ENCODE results near the gene TERT. TPM values are rescaled to one million over a fixed set of nuclear protein-coding genes. Genes with fewer than 3 reads are reported as not detected.

Gene TERT
- total RNA-seq, 2 donors from 2014 or later: 7.1 to 9.8 TPM

DNA sequence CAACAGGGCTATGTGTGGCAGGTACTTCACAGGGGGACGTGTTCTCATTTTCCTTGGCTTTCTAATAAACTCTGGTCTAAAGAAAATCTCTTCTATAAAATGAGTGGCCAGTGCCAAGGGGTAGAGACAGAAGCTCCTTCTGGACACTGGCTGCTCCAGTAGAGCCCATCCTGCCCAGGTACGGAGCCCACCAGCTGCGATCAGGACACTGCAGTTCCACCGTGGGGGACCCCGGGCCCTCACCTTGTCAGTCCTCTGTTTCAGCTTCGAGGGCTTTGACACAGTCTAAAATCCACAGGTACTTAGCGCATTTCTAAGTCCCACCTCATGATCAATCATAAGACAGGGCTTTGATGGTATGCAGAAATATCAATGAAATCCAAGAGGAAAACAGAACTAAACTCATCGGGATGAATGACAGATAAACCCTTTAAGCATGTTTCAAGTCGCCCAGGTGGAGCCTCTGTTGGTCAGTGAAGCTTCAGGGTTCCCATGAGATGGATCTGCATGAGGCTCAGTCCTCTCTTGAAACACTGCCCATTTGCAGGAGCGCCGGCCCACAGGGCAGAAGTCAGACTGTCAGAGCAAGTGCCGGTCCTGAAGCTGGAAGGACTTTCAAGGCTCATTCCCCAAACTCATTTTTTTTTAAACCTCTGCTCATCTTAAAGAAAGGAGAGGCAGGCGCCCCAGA is 20.3 kb upstream of the TERT start:
- peaks cover 6% of the 10 kb centered on the region for H3K9me3 ChIP-seq (ENCODE audit: control insufficient read depth, low read length)
- H3K4me1 Mint-ChIP-seq: peaks cover 21% of the 10 kb centered on the region
- H3K9me3 Mint-ChIP-seq: peaks cover 16% of the 10 kb centered on the region
- H3K4me3 Mint-ChIP-seq: no peak overlapping the region
- no peak overlapping the region for H3K27ac Mint-ChIP-seq
- no peaks in the 10 kb centered on the region for H3K27me3 ChIP-seq (ENCODE audit: control insufficient read depth, insufficient read depth, low read length, poor library complexity, severe bottlenecking)
- peaks cover 23% of the 10 kb centered on the region for H3K36me3 Mint-ChIP-seq (ENCODE audit: low read depth)
- 93 to 99% methylated on average over 7 to 13 of the region's 13 CpGs for WGBS, 2 experiments (ENCODE audit: insufficient coverage in 1 of 2, insufficient read length in 1 of 2)
- DNase-seq: peak; percentile 40
- TF ChIP-seq, protein P1, sequence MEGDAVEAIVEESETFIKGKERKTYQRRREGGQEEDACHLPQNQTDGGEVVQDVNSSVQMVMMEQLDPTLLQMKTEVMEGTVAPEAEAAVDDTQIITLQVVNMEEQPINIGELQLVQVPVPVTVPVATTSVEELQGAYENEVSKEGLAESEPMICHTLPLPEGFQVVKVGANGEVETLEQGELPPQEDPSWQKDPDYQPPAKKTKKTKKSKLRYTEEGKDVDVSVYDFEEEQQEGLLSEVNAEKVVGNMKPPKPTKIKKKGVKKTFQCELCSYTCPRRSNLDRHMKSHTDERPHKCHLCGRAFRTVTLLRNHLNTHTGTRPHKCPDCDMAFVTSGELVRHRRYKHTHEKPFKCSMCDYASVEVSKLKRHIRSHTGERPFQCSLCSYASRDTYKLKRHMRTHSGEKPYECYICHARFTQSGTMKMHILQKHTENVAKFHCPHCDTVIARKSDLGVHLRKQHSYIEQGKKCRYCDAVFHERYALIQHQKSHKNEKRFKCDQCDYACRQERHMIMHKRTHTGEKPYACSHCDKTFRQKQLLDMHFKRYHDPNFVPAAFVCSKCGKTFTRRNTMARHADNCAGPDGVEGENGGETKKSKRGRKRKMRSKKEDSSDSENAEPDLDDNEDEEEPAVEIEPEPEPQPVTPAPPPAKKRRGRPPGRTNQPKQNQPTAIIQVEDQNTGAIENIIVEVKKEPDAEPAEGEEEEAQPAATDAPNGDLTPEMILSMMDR (conservative IDR thresholded peaks at IDR 0.05): no peak
- H3K4me1 ChIP-seq (ENCODE audit: control insufficient read depth, insufficient read depth, low read length): peaks cover 6% of the 10 kb centered on the region
- H3K4me3 ChIP-seq (ENCODE audit: low read length): no peak overlapping the region
- H3K9ac ChIP-seq (ENCODE audit: extremely low read depth, low read length, poor library complexity, severe bottlenecking): no peak overlapping the region
- H3K27ac ChIP-seq (ENCODE audit: low read depth, low read length): no peak overlapping the region
- peaks cover 20% of the 10 kb centered on the region for H3K36me3 ChIP-seq (ENCODE audit: control insufficient read depth, insufficient read depth, low read length)
- peaks cover 4% of the 10 kb centered on the region for H3K27me3 Mint-ChIP-seq (ENCODE audit: insufficient read depth)

DNA sequence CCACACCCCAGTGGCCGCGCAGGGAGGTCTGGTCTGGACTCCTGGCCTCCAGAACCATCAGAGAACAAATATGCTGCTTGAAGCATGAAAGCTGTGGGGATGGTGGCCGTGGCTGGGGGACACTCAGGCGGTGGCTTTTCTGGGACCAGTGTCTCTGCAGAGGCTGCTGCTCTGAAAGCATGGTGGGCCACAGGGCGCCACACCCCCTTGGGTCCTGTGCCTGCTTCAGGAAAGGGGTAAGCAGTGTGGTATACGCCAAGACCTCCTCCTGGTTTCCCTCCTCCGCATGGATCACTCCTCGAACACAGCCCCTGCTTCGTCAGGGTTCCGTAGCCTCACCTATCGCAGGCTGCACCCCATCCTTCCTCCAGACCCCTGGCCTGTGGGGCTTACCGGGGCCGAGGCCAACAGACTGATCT is 19.7 kb upstream of the TERT start:
- Histone ChIP-seq H3K27ac (ENCODE audit: low read depth, low read length) (no peak overlapping the region), H3K4me3 (ENCODE audit: low read length) (no peak overlapping the region), H3K9ac (ENCODE audit: extremely low read depth, low read length, poor library complexity, severe bottlenecking) (no peak overlapping the region), H3K36me3 (ENCODE audit: control insufficient read depth, insufficient read depth, low read length) (peaks cover 14% of the 10 kb centered on the region), H3K27me3 (ENCODE audit: control insufficient read depth, insufficient read depth, low read length, poor library complexity, severe bottlenecking) (no peaks in the 10 kb centered on the region), H3K4me1 (ENCODE audit: control insufficient read depth, insufficient read depth, low read length) (peaks cover 6% of the 10 kb centered on the region), H3K9me3 (ENCODE audit: control insufficient read depth, low read length) (peaks cover 6% of the 10 kb centered on the region)
- Mint-ChIP-seq H3K27ac (no peak overlapping the region), H3K36me3 (ENCODE audit: low read depth) (peaks cover 20% of the 10 kb centered on the region), H3K4me1 (peaks cover 21% of the 10 kb centered on the region), H3K9me3 (peaks cover 19% of the 10 kb centered on the region), H3K27me3 (ENCODE audit: insufficient read depth) (peaks cover 8% of the 10 kb centered on the region), H3K4me3 (no peak overlapping the region)
- 93 to 94% methylated on average over 9 to 13 of the region's 13 CpGs for WGBS, 2 experiments (ENCODE audit: insufficient coverage in 1 of 2, insufficient read length in 1 of 2)
- no peak for DNase-seq
- TF ChIP-seq, protein P1 (conservative IDR thresholded peaks at IDR 0.05): no peak

DNA sequence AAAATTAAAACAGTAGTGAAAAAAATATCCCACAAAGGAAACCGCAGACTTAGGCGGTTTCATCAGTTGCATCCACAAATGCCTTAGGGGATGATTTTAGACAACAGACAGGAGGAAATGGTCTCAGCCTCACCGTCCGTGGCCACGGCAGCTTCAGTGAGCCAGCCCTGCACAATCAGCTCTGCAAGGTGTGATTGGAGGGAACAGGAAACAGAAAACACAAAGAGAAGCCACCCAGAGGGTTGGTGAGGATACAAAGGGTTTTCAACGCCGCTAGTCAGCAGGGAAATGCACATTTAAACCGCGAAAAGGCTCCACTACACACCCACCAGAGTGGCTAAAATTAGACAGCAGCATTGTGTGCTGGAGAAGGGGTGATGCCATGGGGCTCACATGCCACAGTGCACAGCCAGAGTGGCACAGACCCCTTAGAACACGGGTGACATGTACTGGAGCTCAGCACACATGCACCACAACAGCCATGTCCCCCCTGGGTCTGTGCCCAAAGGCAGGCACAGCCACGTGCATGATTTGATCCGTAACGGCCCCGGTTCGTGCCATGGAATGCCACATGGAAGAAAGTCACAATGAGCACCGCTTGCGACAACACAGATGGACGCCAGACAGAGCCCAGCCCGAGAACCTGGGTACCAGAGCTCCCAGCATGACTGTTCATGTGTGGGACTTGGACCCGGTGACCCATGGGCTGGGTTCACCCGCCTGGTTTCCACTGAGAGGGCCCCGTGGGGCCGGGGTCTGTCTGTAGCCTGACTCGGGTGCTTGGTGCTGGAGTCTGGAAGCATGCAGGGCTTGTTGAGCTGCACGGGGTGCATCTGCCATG is 18.3 kb upstream of the TERT start:
- no peak overlapping the region for H3K27ac ChIP-seq (ENCODE audit: low read depth, low read length)
- no peak overlapping the region for H3K4me3 Mint-ChIP-seq
- peaks cover 6% of the 10 kb centered on the region for H3K4me1 ChIP-seq (ENCODE audit: control insufficient read depth, insufficient read depth, low read length)
- no peak overlapping the region for H3K9ac ChIP-seq (ENCODE audit: extremely low read depth, low read length, poor library complexity, severe bottlenecking)
- H3K27ac Mint-ChIP-seq: no peak overlapping the region
- peaks cover 12% of the 10 kb centered on the region for H3K36me3 ChIP-seq (ENCODE audit: control insufficient read depth, insufficient read depth, low read length)
- H3K4me3 ChIP-seq (ENCODE audit: low read length): no peak overlapping the region
- TF ChIP-seq, protein P1 (conservative IDR thresholded peaks at IDR 0.05): no peak
- H3K27me3 Mint-ChIP-seq (ENCODE audit: insufficient read depth): peaks cover 8% of the 10 kb centered on the region
- peak; percentile 38 for DNase-seq
- H3K9me3 Mint-ChIP-seq: peaks cover 19% of the 10 kb centered on the region
- H3K4me1 Mint-ChIP-seq: peaks cover 21% of the 10 kb centered on the region
- no peaks in the 10 kb centered on the region for H3K27me3 ChIP-seq (ENCODE audit: control insufficient read depth, insufficient read depth, low read length, poor library complexity, severe bottlenecking)
- WGBS, 2 experiments (ENCODE audit: insufficient coverage in 1 of 2, insufficient read length in 1 of 2): 90 to 92% methylated on average over 22 to 25 of the region's 25 CpGs
- H3K9me3 ChIP-seq (ENCODE audit: control insufficient read depth, low read length): peaks cover 6% of the 10 kb centered on the region
- H3K36me3 Mint-ChIP-seq (ENCODE audit: low read depth): peaks cover 12% of the 10 kb centered on the region
